ENCODE results near the gene PRSS2.
"Not testable (repeated sequence)": the region's sequence is repeated elsewhere in the genome, so short reads cannot be mapped to it uniquely, and the experiment has no call there.

DNA sequence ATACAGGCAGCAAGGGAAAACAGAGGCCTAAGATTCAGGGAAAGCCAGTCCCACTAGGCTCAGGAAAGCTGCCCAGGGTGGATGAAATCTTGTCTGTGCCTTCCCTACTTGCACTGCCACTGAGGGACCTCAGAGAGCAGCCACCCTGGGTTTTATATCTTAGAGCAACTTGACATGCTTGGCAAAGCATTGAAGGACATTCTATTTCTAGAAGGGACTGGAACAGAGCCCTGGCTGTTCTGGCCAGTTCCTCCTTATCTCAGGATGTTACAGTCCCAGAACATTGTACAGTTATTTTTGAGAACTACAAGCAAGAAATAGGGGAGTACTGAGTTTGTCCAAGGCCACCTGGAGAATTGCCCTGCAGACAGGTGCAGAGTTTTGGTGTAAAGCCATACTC is 28.8 kb upstream of the PRSS2 start:
- TF ChIP-seq, protein P1, sequence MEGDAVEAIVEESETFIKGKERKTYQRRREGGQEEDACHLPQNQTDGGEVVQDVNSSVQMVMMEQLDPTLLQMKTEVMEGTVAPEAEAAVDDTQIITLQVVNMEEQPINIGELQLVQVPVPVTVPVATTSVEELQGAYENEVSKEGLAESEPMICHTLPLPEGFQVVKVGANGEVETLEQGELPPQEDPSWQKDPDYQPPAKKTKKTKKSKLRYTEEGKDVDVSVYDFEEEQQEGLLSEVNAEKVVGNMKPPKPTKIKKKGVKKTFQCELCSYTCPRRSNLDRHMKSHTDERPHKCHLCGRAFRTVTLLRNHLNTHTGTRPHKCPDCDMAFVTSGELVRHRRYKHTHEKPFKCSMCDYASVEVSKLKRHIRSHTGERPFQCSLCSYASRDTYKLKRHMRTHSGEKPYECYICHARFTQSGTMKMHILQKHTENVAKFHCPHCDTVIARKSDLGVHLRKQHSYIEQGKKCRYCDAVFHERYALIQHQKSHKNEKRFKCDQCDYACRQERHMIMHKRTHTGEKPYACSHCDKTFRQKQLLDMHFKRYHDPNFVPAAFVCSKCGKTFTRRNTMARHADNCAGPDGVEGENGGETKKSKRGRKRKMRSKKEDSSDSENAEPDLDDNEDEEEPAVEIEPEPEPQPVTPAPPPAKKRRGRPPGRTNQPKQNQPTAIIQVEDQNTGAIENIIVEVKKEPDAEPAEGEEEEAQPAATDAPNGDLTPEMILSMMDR (conservative IDR thresholded peaks at IDR 0.05 in 1 of 2, IDR thresholded peaks at IDR 0.05 in 1 of 2; ENCODE audit: extremely low read depth in 1 of 2, insufficient read depth in 1 of 2, low read depth in 1 of 2, low read length in 2 of 2): not testable (repeated sequence)
- not testable (repeated sequence) for TF ChIP-seq EZH2 (IDR thresholded peaks at IDR 0.05; ENCODE audit: borderline replicate concordance, low read length)
